Globus pallidus (tissue), 1 donor: ENCODE data around the gene BBS7.

Experiments
- DNase-seq: peaks from one replicate; pipeline ENCODE4 v3.0.0-alpha.2; 2015; ENCODE audit warnings: low spot score

BBS7 gene

DNA sequence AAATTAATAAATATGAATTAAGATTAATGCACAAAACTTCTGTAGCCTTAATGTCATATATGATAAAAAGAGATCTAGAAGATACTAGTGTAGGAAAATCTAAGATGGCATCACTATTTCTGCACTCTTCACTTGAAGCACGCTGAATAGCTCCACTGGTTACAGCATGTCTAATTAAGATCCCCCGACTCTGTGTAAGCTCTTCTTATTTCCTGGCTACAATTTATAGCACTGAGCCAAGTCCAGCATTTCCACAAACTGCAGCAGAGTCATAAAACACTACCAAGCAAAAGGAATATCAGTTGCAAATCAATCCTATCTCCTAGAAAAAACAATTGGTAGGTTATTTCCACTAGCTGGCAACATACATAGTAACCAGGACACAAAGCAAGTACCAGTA is 45.3 kb downstream of the BBS7 start:
- DNase-seq: no peak

DNA sequence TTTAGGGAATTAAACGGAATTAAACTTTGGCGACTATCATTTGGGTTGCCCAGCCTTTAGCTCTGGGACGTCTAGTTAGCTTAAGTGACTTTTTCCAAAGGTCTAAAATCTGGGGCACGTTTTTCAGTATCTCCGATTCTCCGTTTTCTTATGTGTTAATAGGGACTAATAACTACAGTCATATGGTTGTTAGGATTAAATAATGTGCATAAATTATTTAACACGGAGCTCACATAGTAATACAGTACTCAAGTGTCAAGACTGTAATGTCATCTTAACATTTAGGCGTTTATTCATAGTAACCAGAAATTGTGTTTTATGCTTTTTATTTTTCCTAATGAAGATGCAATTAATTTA is 46.1 kb downstream of the BBS7 start:
- DNase-seq: no peak

DNA sequence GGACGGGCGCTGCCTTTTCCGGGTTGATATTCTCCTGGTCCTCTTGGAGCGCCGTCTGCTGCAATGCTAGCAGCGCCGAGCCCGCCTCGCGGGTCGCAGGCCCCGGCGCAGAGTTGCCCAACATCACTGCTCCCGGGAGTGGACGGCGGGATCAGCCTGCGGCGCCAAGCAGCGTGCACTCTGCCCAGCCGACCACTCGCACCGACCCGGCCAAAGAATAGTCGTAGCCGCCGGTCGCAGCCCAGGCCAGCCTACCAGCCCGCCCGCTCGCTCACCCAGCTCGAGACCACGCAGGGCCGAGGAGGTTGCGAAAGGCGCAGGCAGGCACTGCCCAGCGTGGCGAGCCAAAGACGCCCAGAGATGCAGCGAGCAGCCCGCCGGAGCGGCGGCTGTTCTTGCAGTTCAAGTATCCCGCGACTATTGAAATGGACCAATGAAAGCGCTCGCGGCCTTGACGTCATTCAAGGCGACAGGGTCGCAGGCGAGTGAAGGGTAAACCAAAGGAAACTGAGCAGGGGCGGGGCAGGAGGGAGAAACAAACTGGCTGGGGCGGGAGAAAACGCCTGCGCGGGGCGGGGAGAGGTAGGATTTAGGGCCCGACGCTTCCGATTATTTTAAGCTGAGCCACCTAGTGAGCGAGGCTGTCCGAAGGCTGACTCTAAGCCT is 46.6 kb downstream of the BBS7 start, which contains the start of gene CCNA2:
TSS of gene CCNA2 (minus strand) at position 379 of the 666 bp plus-strand sequence. CDS start at position 124, 255 bp downstream.
- peak; percentile 93 for DNase-seq

DNA sequence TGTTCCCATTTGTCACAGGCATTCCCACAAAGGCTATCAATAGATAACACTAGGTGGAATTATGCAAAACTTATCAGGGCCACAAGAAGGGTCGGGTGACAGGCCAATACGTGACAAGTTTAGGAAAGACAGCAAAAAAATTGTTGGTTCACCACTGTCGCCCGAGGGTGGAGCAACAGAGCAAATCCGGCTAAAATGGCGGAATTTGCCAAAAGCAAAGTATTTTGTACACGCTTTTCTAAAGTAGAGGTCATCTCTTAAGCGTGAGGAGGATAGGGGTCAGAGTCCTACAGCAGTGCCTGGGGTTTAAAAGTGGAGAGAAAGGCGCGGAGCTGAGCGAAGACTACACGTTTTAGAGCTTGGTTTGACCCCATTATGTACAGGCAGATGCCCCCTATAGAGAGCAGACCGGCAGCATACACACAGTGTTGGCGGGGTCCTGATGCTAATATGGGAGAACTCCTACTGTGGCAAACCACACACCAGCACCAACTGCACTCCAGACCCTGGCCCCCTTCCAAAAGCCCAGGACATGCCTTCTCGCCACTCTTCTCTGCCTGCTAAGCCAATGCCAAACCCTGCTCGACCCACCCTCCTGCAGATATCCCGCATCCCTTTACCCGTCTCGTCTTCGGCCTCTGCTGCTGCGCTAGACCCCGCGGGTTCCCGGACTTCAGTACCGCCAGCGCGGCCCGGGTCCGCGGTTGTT is 47.3 kb downstream of the BBS7 start:
- DNase-seq: no peak

DNA sequence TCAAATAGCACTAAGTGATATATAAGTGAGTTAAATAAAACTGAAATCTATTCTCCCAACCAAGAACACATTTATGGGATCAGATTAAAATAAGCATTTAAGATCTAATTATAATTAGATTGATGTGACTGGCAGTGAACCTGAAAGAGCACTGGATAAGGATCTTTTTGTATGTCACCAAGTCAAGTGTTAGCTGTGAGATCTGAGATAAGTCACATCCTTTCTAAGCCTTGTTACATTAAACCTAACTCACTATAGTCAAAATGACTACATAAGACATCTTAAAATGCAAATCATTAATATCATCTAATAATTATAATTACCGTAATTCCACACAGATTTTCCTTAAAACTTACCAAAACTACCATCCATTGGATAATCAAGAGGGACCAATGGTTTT is 48.2 kb downstream of the BBS7 start:
- no peak for DNase-seq

DNA sequence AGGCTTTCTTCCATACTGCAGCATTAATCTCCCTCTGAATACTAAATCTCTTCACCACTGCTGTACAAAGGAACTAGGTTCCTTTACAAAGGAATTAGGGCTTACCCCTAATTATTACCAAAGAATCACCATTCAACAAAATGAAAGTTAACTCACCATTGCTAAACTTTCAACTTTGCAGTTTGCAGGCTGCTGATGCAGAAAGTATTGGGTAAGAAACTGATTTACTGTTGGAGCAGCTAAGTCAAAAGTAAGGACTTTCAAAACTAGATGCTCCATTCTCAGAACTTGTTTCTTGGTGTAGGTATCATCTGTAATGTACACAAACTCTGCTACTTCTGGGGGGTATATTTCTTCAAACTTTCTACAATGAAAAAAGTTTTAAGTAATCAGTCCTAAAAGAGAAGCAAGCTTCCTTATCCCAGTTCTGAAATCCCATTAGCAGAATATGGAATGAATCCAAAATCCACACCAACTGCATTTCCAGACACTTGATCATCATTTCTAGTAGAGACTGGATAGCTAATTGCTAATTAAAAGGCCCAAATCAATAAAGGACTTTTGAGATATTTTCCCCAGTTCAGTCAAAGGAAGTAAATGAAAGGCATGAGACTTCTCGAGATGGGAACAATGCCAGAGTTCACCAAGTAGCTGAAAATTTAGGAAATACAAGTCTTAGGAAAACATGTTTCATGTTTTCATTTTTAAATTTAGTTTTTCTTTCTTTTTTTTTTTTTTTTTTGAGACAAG is 50.9 kb downstream of the BBS7 start:
- no peak for DNase-seq

DNA sequence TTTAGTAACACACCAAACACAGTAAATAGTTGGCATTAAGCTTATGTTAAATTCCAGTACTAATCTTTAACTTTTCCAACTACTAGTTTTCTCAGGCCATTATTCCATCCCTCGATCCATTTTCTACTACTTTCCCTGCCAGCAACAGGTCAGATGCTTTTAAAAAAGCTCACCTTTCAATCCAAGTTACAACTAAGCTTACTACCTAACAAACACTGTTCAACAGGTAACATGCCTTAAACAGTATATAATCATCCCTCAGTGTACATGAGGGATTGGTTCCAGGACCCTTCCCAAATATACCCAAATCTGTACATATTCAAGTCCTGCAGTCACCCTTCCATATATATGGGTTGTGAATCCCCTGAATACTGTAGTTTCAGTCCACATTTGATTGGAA is 52.1 kb downstream of the BBS7 start:
- DNase-seq: no peak

DNA sequence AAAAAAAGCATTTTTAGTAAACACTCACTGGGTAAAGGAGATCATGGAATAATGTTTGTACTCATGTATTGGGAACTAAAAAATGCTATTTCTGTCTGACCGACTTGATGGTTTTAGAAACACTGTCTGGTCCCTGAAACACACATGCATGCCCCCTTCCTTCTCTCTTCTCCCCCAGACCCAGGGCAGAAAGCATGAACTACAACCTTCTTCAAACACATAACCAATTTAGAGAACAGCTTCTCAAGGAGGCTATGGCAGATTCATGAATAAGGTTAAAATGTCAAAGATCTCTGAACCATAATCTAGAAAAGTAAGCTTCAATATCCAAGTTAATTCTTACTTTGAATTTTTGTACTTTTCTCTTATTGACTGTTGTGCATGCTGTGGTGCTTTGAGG is 52.6 kb downstream of the BBS7 start:
- no peak for DNase-seq

DNA sequence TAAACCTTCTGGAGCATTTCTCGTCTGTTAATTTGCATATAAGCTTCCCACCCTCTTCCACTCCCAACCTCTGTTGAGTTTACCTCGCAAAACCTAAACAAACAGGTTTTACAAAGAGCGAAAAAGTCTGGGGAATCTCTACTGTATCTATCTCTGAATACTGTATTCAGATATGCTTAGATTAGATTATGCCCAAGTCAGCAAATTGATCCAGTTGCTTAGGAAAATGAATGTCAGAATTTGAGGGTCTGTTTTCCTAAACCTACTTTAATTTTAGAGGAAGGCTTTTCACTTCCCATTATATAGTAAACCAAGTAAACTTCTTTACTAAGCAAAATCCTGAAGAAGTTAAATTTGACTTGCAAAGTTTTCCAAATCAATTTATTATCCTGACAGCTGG is 53.3 kb downstream of the BBS7 start:
- DNase-seq: no peak

DNA sequence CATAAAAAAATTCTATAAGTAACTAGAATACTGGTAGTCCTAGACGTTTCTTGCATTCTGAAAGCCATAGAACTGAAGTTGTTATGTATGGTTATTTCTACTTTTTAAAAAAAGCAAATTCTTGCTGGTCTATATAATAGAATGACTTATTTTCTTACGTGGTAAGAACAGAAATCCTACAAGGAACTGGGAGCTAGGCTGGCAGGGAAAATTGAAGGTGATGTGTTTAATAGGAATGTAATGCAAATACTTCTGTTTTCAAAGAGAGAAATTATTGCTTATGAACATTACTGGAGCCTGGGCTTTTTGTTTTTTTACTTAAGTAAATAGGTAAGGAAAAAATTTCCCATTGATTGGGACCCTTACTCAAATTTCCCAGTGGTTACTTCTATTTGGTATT is 55.5 kb downstream of the BBS7 start:
- DNase-seq: no peak

DNA sequence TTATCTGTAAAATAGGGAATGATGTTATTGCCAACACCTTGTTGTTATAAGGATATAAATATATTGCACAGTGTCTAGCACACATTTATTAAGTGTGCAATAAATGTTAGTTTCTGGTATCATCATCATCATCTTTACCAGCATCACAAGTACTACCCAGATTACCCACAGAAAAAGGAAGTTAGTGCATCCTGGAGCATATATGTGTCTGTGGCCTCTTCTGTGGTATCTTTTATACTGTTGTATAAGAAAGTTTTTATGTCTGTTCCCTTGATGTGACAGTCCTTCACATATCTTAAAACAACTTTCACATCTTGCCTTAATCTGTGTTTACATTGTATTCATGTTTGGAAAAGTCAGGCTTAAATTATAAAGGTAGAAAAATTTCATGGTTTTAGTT is 59.2 kb downstream of the BBS7 start:
- no peak for DNase-seq

DNA sequence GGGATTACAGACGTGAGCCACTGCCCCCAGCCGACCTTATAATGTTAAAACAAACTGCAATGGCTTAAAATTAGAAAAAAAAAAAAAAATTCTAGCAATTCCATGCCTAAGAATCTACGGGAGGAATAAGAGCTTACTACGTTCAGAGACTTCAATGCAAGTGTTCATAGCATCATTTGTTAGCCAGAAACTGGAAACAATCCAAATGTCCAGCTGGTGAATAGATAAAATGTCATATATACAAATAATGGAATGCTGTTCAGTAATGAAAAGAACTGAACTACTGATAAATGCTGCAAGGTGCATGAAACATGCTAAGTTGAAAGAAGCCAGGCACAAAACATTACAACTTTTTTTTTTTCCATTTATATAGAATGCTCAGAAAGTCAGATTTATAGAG is 63.9 kb downstream of the BBS7 start:
- DNase-seq: no peak

DNA sequence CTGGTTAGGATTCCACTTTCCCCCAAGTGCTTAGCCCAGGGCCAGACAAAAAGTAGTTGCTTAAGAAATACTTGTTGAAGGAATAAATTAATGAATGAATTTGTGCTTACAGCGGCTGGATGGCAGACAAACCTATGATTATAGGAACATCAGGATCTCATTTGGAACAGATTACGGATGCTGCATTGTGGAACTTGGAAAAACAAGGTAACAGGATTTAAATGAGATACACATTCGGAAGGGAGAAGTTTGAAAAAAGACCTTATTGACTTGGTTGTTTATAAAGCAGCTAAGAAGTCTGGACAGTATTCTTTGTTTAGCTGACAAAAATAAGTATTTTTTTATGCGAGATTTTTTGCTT is 68.6 kb downstream of the BBS7 start:
- DNase-seq: no peak

DNA sequence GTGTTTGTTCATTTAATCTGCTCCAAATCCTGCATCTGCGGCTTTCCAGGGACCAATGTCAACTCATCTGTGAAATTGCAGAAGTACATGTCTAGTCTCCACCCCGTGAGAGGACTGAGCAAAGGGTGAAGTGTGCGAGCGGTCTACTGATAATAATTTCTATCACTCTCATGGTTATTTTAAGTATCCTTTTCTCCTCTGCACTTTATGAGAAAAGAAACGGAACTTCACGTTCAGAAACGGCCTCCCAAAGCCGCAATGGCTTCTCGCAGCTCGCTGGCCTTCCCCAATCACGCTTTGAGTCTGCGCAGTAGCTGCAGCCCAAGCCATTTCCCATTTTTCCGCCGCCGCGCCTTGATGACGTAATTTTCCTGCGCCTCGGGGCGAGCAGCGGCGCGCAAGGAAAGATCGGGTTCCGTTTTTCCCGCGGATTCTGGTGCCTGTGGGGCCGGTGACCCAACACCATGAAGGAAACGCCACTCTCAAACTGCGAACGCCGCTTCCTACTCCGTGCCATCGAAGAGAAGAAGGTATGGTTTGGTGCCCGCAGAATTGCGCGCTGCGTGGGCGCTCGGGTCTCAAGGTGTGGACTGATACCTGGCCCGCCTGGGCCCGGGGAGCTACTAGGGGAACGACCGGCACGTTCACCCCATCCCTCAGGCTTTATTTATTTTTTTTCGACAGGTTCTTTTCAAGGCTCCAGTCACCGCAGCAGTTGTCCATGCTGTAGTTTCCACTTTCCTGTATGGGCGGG is 69.1 kb downstream of the BBS7 start, which contains the start of gene EXOSC9:
TSS of gene EXOSC9 (plus strand) at position 363 of the 754 bp plus-strand sequence. CDS start at position 465, 102 bp downstream.
- peak; percentile 91 for DNase-seq

DNA sequence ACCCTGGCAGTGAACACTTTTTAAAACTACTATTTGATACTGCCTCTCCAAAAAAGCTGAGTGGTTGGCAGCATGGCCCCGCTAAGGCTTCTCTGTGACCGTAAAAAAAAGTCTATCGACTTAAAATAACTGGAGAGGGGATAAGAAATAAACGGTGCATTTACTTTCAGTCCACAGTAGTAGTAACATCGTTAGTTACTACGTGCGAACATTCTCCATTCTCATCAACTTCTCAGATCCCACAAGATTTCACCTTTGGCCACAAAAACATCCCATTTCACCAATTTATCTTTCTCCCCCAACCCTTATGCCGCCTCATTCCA is 69.7 kb downstream of the BBS7 start:
- DNase-seq: no peak

DNA sequence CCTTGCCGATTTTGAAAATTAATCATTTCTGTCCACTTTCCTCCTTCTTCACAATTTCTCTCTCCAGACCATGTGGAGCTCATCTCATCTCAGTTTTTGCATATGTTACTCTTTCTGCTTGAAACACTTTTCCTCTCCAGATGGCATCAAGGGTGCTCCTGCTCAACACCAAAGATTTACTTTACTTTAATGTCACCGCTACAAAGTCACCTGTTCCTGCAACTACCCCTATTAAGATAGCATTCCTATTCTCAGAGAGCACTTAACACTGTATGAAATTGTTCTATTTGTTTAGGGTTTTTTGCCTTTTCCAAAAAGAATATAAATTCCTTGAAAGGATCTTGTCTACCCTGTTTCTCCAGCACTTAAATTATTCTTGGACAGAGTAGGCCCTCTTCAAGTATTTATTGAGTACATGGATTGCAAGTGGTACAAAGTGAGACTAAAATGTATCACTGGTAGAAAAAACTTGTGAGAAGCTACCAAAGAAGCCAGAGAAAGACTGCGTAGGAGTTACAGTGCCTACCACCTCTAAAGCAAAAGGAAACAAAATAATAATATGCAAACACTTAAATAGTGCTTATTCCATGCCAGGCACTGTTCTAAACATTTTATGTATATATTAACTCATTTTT is 70.3 kb downstream of the BBS7 start:
- no peak for DNase-seq

DNA sequence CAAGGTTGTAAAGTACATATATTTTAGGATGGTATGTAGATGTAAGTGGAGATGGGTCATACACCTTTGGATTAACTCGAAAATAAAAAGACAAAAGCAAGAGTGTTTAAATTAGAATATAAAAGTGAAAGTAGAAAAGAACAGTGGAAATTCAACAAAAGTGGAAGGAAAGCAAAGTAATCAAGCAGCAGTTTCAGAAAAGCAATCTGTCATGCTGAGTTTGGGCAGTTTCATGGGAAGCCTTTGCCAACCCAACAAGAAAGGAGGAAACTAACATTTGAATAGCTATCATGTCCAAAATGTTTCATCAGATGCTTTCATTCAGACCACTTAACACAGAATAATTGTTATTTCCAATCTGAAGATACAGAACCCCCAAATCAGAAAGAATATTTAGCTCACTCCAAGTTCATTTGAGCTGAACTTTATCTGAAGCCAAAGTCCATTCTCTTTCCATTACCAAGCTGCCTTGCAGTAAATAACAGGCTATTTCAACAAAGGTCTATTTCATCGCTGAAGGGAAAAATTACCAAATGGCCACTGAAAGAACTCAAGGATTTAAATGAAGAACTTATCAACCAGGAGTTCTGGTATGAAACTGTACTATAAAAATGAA is 71.0 kb downstream of the BBS7 start:
- DNase-seq: no peak

DNA sequence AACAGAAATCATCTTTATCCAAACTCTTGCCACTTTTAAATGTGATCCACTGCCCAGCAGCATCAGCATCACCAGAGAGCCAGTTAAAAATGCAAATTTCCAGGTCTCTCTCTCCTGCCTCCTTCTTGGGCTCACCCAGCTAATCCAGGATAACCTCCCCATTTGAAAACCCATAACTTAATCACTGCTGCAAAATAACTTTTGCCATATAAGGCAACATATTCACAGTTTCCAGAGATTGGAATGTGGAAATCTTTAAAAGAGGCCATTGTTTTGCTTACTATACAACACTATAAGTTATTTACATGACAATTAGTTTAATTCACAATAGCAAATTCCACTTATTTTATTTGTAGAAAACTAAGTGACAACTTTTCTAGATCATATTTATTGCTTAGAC is 74.0 kb downstream of the BBS7 start:
- DNase-seq: no peak

DNA sequence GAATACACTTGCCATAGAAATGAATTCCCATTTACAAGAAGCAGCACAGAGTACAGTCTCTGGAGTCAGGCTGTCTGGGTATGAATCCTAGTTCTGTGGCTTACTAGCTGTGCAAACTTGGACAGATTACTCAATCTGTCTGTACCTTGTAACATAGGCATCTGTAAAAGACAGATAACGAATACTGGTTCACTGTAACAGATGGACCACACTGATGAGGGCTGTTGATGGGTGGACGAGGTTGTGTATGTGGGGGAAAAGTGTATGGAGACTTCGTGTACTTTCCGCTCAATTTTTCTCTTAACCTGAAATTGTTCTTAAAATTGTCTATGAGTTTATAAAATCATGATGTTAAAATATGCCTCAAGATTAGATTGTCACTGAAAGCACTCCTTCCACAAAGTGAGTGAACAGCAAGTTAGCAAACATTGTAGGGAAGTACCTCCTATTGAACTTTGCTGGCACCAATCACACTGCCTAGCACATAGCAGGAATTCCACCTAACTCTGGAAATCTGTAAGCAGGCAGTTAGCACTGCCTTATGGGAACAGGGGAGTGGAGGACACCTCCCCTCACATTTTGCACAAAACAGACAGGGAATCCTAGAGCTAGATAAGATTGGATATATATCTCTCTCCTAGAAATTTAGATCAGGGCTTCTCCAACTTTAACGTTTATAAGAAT is 75.6 kb downstream of the BBS7 start:
- no peak for DNase-seq

DNA sequence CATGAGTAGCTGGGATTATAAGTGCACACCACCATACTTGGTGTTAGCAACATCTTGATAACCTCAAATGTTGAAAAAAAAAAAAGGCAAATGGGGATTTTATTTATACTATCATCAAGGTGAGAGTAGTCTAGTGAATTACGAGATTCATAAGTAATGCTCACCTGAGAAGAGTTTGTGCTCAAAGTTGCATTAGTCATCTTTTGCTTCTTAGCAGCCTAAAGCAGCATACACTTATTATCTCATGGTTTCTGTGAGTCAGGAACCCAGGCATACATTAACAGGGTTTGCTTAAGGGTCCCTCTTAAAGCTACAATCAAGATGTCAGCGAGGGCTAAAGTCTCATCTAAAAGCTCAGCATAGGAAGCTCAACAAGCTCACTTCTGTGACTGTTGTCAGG is 77.3 kb downstream of the BBS7 start:
- DNase-seq: no peak

DNA sequence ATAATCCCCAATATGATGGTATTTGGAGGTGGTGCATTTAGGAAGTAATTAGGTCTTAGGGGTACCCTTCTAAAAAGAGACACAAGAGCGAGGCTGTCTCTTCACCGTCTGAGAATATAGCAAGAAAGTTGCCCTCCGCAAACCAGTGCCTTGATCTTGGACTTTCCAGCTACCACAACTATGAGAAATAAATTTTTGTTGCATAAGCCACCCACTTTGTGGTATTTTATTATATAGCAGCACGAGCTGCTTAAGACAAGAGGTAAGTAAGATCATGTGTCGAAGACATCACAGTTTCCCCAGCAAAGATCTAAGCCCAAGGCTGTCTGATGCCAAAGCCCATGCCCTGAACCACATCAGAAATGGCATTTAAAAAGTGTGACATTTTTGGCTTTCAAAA is 78.8 kb downstream of the BBS7 start:
- DNase-seq: no peak
